Measurements from ENCODE around the gene TCF12.

GRCh38 chr15:57158997-57159668 lies 240.7 kb downstream of the TCF12 start:
- TF ChIP-seq CTCF (IDR thresholded peaks at IDR 0.05) (no peak), POLR2A (IDR thresholded peaks at IDR 0.05) (no peak)
